GM10248 (cell line): ENCODE data around the gene NOSIP.

ENCODE experiments used
- CTCF ChIA-PET: fragments of 300-600 bp; sonication (Branson Sonifier 250); formaldehyde crosslinking; extraction: SDS; loops from one replicate; lab custom pipeline; 2021; ENCODE audit warnings: antibody characterized with exemption; lab: Yijun Ruan, JAX
- POLR2A ChIA-PET: fragments of 350-650 bp; sonication (Branson Sonifier 250); formaldehyde crosslinking; extraction: SDS; loops from one replicate; lab custom pipeline; 2020; ENCODE audit warnings: antibody characterized with exemption; lab: Yijun Ruan, JAX
- DNase-seq: peaks from one replicate; pipeline ENCODE4 v3.0.0; 2012; ENCODE audit errors: extremely low spot score
- CTCF ChIP-seq: IDR thresholded peaks from 2 replicates; pipeline ENCODE4 v1.5.1; 2012; ENCODE audit warnings: mild to moderate bottlenecking, low read depth; ENCODE audit errors: extremely low read depth, missing control alignments, control extremely low read depth

Gene NOSIP

DNA sequence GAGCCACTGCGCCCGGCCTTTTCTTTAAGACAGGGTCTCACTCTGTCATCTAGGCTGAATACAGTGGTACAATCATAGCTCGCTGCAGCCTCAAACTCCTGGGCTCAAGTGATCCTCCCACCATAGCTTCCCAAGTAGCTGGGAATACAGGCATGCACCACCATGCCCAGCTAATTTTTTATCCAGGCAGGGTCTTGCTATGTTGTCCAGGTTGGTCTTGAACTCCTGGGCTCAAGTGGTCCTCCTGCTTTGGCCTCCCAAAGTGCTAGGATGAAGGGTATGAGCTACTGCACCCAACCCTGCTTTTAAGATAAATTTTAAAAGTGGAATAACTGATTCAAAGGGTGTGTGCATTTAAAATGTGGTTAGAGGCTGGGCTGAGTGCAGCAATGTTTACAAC, 14.1 kb downstream of the NOSIP start:
- ChIA-PET CTCF (interaction anchor here (0.7 to 9.3 kb wide), 4 partner anchors 18 to 83 kb away, joined by 3 to 98 read pairs (median 4); no protein-coding TSS in a partner anchor), POLR2A (interaction anchor here (0.7 kb wide), 1 partner anchor 72 kb away, joined by 3 read pairs; no protein-coding TSS in a partner anchor)
- TF ChIP-seq CTCF = no peak
- no peak for DNase-seq

- no peak for TF ChIP-seq CTCF
- ChIA-PET CTCF (interaction anchor here (1.0 to 9.3 kb wide), 2 partner anchors 17 to 23 kb away, joined by 3 to 98 read pairs; no protein-coding TSS in a partner anchor), POLR2A (interaction anchor here (0.6 kb wide), 1 partner anchor 44 kb away, joined by 6 read pairs; no protein-coding TSS in a partner anchor)
- DNase-seq = no peak
Measured at GRCh38 chr19:49565261-49565660, 15.1 kb downstream of the NOSIP start.

DNA sequence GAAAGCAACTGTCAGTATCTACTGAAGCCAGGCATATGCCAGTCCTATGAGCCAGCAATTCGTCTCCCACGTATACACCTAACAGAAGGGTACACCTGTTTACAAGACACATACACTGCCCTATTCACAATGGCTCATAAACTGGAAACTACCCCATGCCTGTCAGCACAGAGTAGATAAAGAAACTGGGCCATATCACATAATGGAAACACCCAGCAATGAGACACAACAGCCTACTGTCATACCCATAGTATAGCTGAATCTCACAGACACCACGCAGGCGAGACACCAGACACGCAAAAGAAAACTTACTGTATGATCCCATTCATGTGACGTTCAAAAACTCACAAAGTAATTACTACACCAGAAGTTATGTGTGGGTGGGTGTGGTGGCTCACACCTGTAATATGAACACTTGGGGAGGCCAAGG, 15.7 kb downstream of the NOSIP start:
- ChIA-PET CTCF (interaction anchor here (9.3 kb wide), 1 partner anchor 16 kb away, joined by 98 read pairs; no protein-coding TSS in a partner anchor), POLR2A (no interaction called here)
- no peak for TF ChIP-seq CTCF
- DNase-seq = no peak

GRCh38 chr19:49560358-49560900, 19.9 kb downstream of the NOSIP start:
- ChIA-PET POLR2A (no interaction called here), CTCF (interaction anchor here (1.1 to 9.3 kb wide), 9 partner anchors 10 to 103 kb away, joined by 3 to 98 read pairs (median 4); partner anchors contain the start of gene NOSIP)
- no peak for TF ChIP-seq CTCF

GRCh38 chr19:49559928-49560327, 20.4 kb downstream of the NOSIP start:
- no peak for DNase-seq
- TF ChIP-seq CTCF = no peak
- POLR2A ChIA-PET = no interaction called here

More at GRCh38 chr19:49560358-49560900, 19.9 kb downstream of the NOSIP start:
- no peak for DNase-seq

GRCh38 chr19:49559443-49559842, 20.9 kb downstream of the NOSIP start:
- no peak for TF ChIP-seq CTCF
- DNase-seq = no peak
- ChIA-PET CTCF (interaction anchor here (1.1 to 9.3 kb wide), 5 partner anchors 11 to 121 kb away, joined by 3 to 98 read pairs (median 3); no protein-coding TSS in a partner anchor), POLR2A (interaction anchor here (0.6 kb wide), 1 partner anchor 1000 kb away, joined by 4 read pairs; no protein-coding TSS in a partner anchor)

More at GRCh38 chr19:49559928-49560327, 20.4 kb downstream of the NOSIP start:
- CTCF ChIA-PET = interaction anchor here (1.1 to 9.3 kb wide), 6 partner anchors 11 to 102 kb away, joined by 3 to 98 read pairs (median 4); partner anchors contain the start of gene NOSIP
